GM15510 (cell line): ENCODE results near the gene SCARB2.

Experiments used
- POLR2A ChIP-seq: IDR thresholded peaks from 3 replicates; pipeline ENCODE4 v1.6.1; 2011; ENCODE audit warnings: borderline replicate concordance; ENCODE audit not compliant: insufficient read length; ENCODE audit errors: extremely low read depth

SCARB2 gene

DNA sequence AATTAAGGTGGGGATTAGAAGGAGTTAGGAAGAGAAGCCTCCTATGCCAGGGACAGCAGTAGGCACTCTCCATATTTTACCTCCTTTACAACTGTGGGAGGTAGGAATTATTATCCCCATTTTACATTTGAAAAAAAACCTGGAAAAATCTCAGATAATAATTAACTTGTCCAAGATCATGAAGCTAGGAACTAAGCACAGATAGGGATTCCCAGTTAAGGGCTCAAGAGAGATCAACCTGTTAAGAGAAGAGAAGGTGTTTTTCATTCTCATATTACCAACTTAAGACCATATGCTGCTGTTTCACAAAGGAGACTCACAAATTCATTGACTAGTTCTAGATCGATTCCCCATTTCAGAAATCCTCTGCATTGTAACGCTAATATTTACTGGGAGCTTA, 21.8 kb upstream of the SCARB2 start:
- TF ChIP-seq POLR2A = no peak

GRCh38 chr4:76234679-76235044, 21.0 kb upstream of the SCARB2 start:
- TF ChIP-seq POLR2A = no peak

GRCh38 chr4:76233967-76234678, 20.5 kb upstream of the SCARB2 start:
- TF ChIP-seq POLR2A = no peak

DNA sequence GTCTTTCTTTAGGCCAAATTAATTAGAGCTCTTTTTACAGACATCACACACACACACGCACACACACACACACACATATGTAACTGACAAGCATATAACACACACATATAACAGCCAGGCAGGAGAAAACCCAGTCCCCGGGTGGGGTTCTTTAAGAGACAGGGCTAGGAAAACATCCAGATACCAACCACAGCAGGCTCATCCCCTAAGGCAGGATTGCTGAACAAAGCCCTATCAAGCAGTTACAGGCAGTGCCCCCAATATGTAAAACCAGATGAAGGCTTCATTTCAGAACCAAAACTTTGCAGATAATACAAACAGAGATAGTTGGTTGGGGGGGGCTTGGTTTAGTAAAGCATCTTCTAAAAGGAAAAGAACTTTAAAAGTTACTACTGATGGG, 19.9 kb upstream of the SCARB2 start:
- no peak for TF ChIP-seq POLR2A

DNA sequence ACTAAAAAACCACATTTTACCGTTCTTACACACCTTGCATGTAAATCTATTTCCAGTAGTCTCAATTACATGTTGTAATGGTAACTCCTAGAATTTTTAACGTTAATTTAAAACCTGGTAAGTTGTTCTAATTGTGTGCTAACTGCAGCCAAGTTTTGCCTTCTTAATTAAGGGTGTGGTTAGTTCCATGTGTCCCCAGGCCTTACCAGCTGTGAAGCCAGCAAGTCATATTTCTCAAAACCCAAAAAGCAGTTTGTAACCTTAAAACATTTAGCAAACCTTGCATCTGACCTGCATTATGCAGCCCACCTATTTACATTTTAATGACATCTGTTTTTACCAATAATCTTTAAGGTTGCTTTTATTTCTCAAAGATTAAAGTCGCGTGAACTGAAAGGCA, 19.5 kb upstream of the SCARB2 start:
- TF ChIP-seq POLR2A = no peak

DNA sequence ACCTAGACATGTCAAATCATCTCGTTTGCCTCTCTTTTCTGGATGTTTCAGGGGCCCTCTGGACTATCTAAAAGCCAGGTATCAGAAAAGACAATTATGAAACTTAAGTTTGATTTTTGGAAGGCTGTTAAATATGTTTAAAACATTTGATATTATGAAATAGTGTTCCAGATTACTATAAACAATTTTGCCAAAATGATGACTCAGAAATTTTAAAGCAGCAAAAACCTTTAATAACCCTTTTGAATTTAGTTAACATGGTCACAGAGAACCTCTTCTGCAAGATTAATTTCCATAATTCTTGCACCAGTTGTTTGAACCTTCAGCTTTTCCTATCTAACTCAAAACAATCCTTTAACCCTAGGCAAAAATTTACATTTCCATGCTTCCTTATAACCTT, 19.1 kb upstream of the SCARB2 start:
- TF ChIP-seq POLR2A = no peak

- no peak for TF ChIP-seq POLR2A
Measured at GRCh38 chr4:76226418-76226817, 12.8 kb upstream of the SCARB2 start.

GRCh38 chr4:76224171-76224570, 10.5 kb upstream of the SCARB2 start:
- TF ChIP-seq POLR2A = no peak

- TF ChIP-seq POLR2A = no peak
Measured at GRCh38 chr4:76219299-76220055, 5.9 kb upstream of the SCARB2 start.

- no peak for TF ChIP-seq POLR2A
Measured at GRCh38 chr4:76216975-76217814, 3.6 kb upstream of the SCARB2 start.

DNA sequence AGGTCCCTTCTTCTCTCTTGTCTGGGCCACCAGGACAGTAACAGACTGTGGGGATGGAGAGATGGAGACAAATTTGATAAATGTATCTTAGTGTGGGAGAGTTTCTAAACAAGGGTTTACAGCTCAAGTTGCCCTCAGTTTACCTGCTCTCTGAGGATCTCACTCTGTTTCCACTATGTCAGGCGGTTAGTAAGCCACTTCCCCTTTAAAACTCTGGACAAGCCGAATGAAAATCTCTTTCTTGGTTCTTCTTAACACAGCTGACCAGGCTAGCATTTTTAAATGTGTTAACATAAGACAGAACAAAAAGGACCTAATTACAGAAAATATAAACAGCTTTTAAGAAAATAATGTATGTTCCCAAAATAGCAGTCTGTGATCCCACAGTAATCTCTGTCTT, 2.9 kb upstream of the SCARB2 start:
- no peak for TF ChIP-seq POLR2A

DNA sequence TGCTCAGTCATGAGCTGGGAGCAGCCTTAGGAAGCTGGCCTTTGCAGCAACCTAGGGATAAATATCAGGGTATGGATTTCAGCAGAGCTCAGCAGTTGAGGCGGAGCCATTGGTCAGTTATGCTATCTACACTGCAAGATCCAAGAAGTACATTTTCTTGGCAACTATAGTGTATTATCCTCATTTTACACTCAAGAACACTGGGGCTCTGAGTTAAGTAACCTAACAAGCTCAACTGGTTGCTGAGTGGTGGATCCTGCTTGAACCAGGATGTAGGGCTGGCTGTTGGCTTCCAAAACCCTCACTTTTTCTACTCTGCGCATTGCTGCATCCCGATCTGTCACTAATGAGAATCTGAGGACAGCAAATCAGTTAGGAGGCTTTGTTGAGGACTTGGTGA, 1.5 kb upstream of the SCARB2 start:
- TF ChIP-seq POLR2A = no peak

DNA sequence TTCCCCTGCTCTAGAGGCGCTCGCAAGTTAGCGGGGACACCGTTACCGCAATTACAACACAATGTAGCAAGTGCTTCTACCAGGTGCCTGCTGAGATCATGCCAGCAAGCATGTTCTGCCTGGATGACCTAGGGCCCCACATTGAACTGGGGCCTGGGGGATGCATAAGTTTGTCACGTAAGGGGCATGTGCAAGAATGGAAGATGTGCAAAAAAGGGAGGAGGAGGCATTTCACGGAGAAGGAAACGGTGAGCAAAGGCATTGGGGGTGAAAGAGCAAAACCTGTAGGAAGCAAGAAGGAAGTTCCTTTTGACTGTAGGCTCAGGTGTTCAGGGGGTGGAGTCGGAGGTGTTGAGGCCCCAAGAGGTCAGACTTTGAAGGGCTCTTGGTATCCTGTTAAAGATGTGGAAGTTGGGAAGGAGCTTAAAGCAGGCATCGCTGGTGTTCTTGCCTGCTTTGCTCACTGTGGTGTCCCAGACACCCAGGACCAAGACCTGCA, 602 bp upstream of the SCARB2 start:
- no peak for TF ChIP-seq POLR2A

- no peak for TF ChIP-seq POLR2A
Measured at GRCh38 chr4:76212851-76213414, 691 bp downstream of the SCARB2 start.
